ENCODE results near the gene H2AZ2. TPM values are rescaled to one million over a fixed set of nuclear protein-coding genes. Genes with fewer than 3 reads are reported as not detected.

The H2AZ2 gene
- total and polyA plus RNA-seq, 2 of the 4 experiments (the other 2 are of a cell fraction): 156 to 162 TPM

Other genes starting within 250 kb of the H2AZ2 start
- gene OGDH, start 241.5 kb downstream of the H2AZ2 start, total RNA-seq (2012; rRNA removed): 52.8 and 56.5 TPM in 2 replicates
- 47.4 and 47.5 TPM in 2 replicates for gene OGDH, start 241.5 kb downstream of the H2AZ2 start, polyA plus RNA-seq (2012; rRNA removed)
- 2.8 and 3.0 TPM in 2 replicates for gene ZMIZ2, start 99.2 kb downstream of the H2AZ2 start, total RNA-seq (2012; rRNA removed)
- gene ZMIZ2, start 99.2 kb downstream of the H2AZ2 start, polyA plus RNA-seq (2012; rRNA removed): 22.9 and 24.0 TPM in 2 replicates
- gene PPIA, start 51.4 kb downstream of the H2AZ2 start, total RNA-seq (2012; rRNA removed): 3,396 and 3,430 TPM in 2 replicates
- gene PPIA, start 51.4 kb downstream of the H2AZ2 start, polyA plus RNA-seq (2012; rRNA removed): 4,788 and 4,883 TPM in 2 replicates
- 8.8 and 15.3 TPM in 2 replicates for gene PURB, start 37.4 kb upstream of the H2AZ2 start, total RNA-seq (2012; rRNA removed)
- gene PURB, start 37.4 kb upstream of the H2AZ2 start, polyA plus RNA-seq (2012; rRNA removed): 4.5 and 6.3 TPM in 2 replicates
- gene MYO1G, start 130.9 kb upstream of the H2AZ2 start, total RNA-seq (2012; rRNA removed): under 0.01 TPM in 2 replicates
- 0.02 and 0.04 TPM in 2 replicates for gene MYO1G, start 130.9 kb upstream of the H2AZ2 start, polyA plus RNA-seq (2012; rRNA removed)
- 56.1 and 65.2 TPM in 2 replicates for gene CCM2, start 152.1 kb upstream of the H2AZ2 start, total RNA-seq (2012; rRNA removed)
- 71.7 and 78.5 TPM in 2 replicates for gene CCM2, start 152.1 kb upstream of the H2AZ2 start, polyA plus RNA-seq (2012; rRNA removed)
- 0.54 and 0.56 TPM in 2 replicates for gene NACAD, start 240.9 kb upstream of the H2AZ2 start, total RNA-seq (2012; rRNA removed)
- gene NACAD, start 240.9 kb upstream of the H2AZ2 start, polyA plus RNA-seq (2012; rRNA removed): 2.2 and 2.3 TPM in 2 replicates